Fibroblast of pulmonary artery (primary cell): Measurements from ENCODE around the gene CHTF8.

Experiments used
- DNase-seq: peaks from one replicate; pipeline ENCODE4 v3.0.0-alpha.2; 2010; ENCODE audit warnings: low read depth
- H3K4me3 ChIP-seq: replicated peaks from 2 replicates; pipeline ENCODE4 v1.5.1; 2011; ENCODE audit warnings: low read depth, mild to moderate bottlenecking, control low read depth, low read length, moderate library complexity
- TF ChIP-seq, protein P1 (sequence below): IDR thresholded peaks from 2 replicates; pipeline ENCODE4 v1.5.1; 2011; ENCODE audit warnings: mild to moderate bottlenecking, control low read depth, low read length, inconsistent platforms; ENCODE audit errors: missing control alignments

CHTF8 gene

DNA sequence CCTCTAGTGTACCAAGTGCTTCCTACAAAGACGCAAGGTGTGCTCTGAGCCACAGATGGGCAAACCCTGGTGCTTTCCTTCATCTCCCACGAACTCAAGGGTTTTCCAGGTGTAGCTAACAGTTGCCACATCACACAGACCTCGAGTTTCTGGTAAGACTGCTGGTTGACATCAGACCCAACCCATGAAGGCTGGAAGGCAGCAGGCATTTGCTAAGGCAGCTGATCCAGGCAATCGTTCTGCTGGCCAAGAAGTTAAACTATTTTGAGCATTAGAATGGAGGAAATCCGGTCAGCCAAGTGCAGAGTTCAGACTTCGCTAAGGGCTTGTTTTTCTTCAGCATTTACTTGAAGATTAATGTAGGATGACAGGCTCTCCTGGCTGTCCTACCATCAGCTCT is 15.5 kb downstream of the CHTF8 start:
- no peak for DNase-seq
- TF ChIP-seq, protein P1, sequence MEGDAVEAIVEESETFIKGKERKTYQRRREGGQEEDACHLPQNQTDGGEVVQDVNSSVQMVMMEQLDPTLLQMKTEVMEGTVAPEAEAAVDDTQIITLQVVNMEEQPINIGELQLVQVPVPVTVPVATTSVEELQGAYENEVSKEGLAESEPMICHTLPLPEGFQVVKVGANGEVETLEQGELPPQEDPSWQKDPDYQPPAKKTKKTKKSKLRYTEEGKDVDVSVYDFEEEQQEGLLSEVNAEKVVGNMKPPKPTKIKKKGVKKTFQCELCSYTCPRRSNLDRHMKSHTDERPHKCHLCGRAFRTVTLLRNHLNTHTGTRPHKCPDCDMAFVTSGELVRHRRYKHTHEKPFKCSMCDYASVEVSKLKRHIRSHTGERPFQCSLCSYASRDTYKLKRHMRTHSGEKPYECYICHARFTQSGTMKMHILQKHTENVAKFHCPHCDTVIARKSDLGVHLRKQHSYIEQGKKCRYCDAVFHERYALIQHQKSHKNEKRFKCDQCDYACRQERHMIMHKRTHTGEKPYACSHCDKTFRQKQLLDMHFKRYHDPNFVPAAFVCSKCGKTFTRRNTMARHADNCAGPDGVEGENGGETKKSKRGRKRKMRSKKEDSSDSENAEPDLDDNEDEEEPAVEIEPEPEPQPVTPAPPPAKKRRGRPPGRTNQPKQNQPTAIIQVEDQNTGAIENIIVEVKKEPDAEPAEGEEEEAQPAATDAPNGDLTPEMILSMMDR: no peak
- no peak overlapping the region for H3K4me3 ChIP-seq

DNA sequence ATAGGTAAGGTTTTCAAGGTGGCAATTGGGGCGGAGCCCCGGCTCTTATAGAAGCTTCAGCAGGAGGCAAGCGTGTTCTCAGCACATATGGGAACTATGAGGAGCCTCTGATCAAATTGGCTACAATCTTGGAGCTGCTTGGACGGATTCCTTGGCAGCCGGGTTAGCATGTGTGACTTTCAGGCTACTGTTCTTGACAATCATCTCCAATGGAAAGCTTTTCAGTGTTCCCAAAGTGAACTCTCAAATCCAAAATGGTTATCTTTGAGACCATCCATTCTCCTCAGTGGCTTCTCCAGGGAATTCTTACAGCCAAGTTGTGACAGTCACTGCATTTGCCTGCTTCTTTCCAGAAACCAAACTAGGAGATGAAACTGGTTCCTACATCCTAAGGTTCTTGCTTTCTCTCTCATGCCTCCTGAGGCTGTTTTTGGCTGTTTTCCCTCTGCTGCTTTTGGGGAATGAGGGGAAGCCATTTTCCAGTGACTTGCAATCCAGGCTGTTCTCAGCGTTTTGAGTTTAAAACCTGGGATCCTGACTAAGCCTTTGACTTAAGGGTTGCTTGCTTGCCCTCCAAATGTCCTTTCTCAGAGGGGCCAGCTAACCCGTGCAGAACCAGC is 16.0 kb downstream of the CHTF8 start:
- TF ChIP-seq, protein P1: no peak
- no peak overlapping the region for H3K4me3 ChIP-seq
- no peak for DNase-seq

DNA sequence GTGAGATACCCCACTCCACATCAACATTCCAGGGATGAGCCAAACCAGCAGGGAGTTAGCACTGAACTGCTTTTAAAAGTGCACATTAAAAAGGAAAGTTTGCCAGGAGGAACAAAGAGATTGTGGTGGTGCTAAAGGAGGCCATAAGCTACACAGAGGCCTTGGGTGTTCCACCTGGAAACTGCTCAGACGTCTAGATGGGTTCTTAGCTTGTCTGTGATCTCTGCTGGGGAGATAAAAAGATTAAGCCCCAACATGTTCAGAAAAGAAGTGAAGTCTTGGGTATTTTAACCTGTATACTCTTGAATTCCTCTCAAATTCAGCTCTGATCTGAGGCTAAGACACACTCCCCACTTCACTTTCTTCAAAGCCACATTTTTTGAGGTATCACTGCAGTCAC is 16.6 kb downstream of the CHTF8 start:
- H3K4me3 ChIP-seq: no peak overlapping the region
- DNase-seq: no peak
- TF ChIP-seq, protein P1: no peak

DNA sequence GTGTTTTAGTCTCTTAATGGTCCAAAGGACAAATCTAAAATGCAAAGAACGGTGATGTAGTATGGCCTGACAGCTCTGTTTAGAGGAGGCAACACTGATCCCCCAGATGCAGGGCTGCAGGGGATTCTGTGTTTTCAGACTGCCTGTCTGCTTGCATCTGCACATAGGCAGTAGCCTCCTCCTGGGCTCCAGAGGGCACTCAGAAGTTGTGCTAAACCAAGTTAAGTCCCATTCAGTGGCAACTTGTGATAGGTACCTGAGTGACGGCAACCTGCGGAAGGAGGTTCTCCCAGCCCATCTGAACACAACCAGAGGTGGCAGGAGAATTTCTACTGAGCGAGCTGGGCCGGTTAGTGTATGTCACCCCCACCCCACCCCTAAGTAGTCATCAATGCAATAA is 17.0 kb downstream of the CHTF8 start:
- H3K4me3 ChIP-seq: no peak overlapping the region
- TF ChIP-seq, protein P1: no peak
- no peak for DNase-seq

DNA sequence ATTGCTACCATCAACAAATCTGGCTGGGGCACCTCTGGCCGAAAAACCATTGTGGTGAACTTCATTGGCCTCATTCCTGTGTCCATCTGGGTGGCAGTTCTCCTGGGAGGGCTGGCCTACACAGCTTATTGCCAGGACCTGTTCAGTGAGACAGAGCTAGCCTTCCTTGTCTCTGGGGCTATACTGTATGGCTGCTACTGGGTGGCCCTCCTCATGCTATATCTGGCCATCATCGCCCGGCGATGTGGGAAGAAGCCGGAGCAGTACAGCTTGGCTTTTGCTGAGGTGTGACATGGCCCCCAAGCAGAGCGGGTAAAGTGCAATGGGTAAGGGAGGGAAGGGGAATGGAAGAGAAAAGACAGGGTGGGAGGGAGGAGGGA is 17.4 kb downstream of the CHTF8 start:
- TF ChIP-seq, protein P1: no peak
- no peak for DNase-seq
- no peak overlapping the region for H3K4me3 ChIP-seq

DNA sequence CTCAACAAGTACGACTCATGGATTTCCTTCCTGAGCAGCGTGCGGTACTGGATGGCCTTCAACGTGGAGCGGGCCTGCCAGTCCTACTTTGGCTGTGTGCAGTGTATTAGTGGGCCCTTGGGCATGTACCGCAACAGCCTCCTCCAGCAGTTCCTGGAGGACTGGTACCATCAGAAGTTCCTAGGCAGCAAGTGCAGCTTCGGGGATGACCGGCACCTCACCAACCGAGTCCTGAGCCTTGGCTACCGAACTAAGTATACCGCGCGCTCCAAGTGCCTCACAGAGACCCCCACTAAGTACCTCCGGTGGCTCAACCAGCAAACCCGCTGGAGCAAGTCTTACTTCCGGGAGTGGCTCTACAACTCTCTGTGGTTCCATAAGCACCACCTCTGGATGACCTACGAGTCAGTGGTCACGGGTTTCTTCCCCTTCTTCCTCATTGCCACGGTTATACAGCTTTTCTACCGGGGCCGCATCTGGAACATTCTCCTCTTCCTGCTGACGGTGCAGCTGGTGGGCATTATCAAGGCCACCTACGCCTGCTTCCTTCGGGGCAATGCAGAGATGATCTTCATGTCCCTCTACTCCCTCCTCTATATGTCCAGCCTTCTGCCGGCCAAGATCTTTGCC is 17.9 kb downstream of the CHTF8 start:
- H3K4me3 ChIP-seq: no peak overlapping the region
- TF ChIP-seq, protein P1: no peak
- no peak for DNase-seq

DNA sequence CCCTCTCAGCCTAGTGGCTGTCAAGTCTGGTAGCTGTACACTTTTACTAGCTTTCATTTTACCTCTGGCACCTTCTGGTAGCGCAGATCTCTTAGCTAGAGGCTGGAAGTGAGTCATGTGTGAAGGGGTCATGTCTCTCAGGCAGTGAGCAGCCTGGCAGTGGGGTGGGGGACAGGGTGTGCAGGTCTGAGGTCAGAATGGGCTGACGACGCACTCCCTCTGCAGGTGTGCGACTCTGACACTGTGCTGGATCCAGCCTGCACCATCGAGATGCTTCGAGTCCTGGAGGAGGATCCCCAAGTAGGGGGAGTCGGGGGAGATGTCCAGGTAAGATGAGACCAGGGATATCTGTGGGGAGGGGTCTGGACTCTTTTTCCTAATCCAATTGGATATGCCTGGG is 19.2 kb downstream of the CHTF8 start:
- DNase-seq: no peak
- TF ChIP-seq, protein P1: no peak
- H3K4me3 ChIP-seq: no peak overlapping the region
